ENCODE measurements around the gene HTR1E.
"Not testable (repeated sequence)": the region's sequence is repeated elsewhere in the genome, so short reads cannot be mapped to it uniquely, and the experiment has no call there.

HTR1E gene

DNA sequence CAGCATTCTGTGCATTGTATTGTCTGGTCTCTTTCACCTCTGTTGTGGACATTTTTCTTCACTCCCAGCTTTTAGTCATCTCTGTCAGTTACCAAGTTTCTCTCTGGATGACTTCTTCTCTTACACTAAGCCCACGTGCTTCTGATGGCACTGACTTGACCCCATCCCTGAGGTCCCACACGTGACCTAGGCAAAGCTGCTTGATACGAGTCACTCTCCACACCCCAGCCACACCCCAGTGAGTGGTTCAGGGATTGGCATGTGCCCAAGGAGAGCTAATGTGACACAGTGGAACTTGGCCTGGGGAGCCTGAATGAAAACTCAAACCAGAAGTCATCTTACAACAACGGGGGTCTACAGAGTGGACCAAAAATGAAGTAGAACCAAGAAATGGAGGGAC, 32.2 kb downstream of the HTR1E start:
- DNase-seq (ENCODE audit: low read depth in 2 of 2) = no peak
- H3K4me3 ChIP-seq (replicated peaks in 1 of 2; ENCODE audit: low read depth in 2 of 2, low read length in 2 of 2) = no peak overlapping the region

DNA sequence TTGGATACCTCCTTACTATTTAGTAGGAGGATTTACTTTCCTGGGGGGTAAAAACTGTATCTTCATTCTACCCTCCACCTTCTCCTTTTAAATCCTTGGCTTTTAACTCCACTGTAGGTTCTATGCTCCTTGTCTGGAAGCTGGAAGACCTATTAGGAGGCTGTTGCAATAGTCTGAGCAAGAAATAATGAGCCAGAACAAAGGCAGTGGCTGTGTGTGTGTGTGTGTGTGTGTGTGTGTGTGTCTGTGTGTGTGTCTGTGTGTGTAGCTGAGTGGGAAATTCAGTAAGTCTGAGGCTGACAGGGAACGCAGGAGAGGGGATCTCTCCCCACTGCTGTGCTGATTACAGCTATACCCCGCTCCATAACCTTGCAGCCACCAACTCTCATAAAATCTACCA, 35.8 kb downstream of the HTR1E start:
- TF ChIP-seq, protein P1, sequence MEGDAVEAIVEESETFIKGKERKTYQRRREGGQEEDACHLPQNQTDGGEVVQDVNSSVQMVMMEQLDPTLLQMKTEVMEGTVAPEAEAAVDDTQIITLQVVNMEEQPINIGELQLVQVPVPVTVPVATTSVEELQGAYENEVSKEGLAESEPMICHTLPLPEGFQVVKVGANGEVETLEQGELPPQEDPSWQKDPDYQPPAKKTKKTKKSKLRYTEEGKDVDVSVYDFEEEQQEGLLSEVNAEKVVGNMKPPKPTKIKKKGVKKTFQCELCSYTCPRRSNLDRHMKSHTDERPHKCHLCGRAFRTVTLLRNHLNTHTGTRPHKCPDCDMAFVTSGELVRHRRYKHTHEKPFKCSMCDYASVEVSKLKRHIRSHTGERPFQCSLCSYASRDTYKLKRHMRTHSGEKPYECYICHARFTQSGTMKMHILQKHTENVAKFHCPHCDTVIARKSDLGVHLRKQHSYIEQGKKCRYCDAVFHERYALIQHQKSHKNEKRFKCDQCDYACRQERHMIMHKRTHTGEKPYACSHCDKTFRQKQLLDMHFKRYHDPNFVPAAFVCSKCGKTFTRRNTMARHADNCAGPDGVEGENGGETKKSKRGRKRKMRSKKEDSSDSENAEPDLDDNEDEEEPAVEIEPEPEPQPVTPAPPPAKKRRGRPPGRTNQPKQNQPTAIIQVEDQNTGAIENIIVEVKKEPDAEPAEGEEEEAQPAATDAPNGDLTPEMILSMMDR (IDR thresholded peaks at IDR 0.05; ENCODE audit: low read depth, low read length) = no peak
- no peak overlapping the region for H3K4me3 ChIP-seq (replicated peaks in 1 of 2; ENCODE audit: low read depth in 2 of 2, low read length in 2 of 2)
- DNase-seq (ENCODE audit: low read depth in 2 of 2) = no peak

More for the DNA sequence above, 32.2 kb downstream of the HTR1E start:
- TF ChIP-seq, protein P1 (IDR thresholded peaks at IDR 0.05; ENCODE audit: low read depth, low read length) = no peak

DNA sequence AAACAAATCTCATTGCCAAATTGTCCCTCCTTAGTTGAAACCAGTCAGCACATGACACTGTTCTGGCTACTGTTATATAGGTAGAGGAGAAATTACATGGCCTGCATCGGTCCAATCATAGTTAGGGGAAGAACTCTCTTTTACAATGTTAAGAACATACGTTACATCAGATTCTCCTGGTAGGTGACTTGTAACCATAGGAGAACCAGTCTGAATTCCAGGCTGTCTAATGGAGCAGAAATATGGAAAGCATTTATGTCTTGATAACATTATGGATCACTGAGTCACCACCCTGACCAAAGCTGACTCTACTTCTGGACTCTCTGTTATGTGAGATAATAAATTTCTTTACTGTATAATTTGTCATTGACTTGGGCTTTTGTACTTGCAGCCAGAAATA, 40.9 kb downstream of the HTR1E start:
- no peak for DNase-seq (ENCODE audit: low read depth in 2 of 2)
- H3K4me3 ChIP-seq (replicated peaks in 1 of 2; ENCODE audit: low read depth in 2 of 2, low read length in 2 of 2) = no peak overlapping the region
- TF ChIP-seq, protein P1 (IDR thresholded peaks at IDR 0.05; ENCODE audit: low read depth, low read length) = no peak

DNA sequence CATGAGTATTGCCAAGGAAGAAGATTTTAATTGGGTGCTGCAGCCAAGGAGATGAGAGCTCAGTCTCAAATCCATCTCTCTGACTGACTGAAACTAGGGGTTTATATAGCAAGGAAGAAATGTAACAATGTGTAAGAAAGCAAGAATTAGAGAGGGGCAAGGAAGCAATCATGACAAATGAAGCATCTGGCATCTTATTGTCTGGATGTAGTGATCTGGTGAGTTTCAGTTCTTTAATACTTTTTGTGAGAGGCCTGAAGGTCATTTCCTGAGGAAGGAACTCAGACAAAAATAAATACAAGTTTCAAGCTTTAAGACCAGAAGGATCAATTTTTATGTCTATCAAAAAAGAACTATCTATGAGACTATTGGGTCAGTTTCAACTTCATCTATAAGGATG, 64.2 kb downstream of the HTR1E start:
- TF ChIP-seq, protein P1 (IDR thresholded peaks at IDR 0.05; ENCODE audit: low read depth, low read length) = no peak
- DNase-seq (ENCODE audit: low read depth in 2 of 2) = no peak
- no peak overlapping the region for H3K4me3 ChIP-seq (replicated peaks in 1 of 2; ENCODE audit: low read depth in 2 of 2, low read length in 2 of 2)

DNA sequence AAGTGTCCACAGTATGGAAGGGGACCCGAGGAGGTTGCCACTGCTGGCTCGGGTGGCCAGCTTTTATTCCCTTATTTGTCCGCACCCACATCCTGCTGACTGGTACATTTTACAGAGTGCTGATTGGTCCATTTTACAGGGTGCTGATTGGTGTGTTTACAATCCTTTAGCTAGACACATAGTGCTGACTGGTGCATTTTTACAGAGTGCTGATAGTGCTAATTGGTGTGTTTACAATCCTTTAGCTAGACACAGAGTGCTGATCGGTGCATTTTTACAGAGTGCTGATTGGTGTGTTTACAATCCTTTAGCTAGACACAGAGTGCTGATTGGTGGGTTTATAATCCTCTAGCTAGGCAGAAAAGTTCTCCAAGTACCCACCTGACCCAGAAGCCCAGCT, 65.1 kb downstream of the HTR1E start:
- H3K4me3 ChIP-seq (replicated peaks in 1 of 2; ENCODE audit: low read depth in 2 of 2, low read length in 2 of 2); DNase-seq (ENCODE audit: low read depth in 2 of 2): not testable (repeated sequence)

DNA sequence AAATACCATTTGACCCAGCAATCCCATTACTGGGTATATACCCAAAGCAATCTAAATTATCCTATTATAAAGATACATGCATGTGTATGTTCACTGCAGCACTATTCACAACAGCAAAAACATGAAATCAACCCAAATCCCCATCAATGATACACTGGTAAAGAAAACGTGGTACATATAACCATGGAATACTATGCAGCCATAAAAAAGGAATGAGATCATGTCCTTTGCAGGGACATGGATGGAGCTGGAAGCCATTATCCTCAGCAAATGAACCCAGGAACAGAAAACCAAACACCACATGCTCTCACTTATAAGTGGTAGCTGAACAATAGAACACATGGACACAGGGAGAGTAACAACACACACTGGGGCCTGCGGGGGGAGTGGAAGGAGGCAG, 69.2 kb downstream of the HTR1E start:
- H3K4me3 ChIP-seq (replicated peaks in 1 of 2; ENCODE audit: low read depth in 2 of 2, low read length in 2 of 2); DNase-seq (ENCODE audit: low read depth in 2 of 2): not testable (repeated sequence)

DNA sequence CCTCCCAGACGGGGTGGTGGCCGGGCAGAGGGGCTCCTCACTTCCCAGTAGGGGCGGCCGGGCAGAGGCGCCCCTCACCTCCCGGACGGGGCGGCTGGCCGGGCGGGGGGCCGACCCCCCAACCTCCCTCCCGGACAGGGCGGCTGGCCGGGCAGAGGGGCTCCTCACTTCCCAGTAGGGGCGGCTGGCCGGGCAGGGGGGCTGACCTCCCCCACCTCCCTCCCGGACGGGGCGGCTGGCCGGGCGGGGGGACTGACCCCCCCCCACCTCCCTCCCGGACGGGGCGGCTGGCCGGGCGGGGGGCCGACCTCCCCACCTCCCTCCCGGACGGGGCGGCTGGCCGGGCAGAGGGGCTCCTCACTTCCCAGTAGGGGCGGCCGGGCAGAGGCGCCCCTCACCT, 72.3 kb downstream of the HTR1E start:
- not testable (repeated sequence) for H3K4me3 ChIP-seq (replicated peaks in 1 of 2; ENCODE audit: low read depth in 2 of 2, low read length in 2 of 2); DNase-seq (ENCODE audit: low read depth in 2 of 2)

- TF ChIP-seq, protein P1 (IDR thresholded peaks at IDR 0.05; ENCODE audit: low read depth, low read length) = no peak
- no peak for DNase-seq (ENCODE audit: low read depth in 2 of 2)
- no peak overlapping the region for H3K4me3 ChIP-seq (replicated peaks in 1 of 2; ENCODE audit: low read depth in 2 of 2, low read length in 2 of 2)
These were observed 74.7 kb downstream of the HTR1E start for GRCh38 chr6:87012035-87012434.

GRCh38 chr6:87012743-87013142, 75.4 kb downstream of the HTR1E start:
- TF ChIP-seq, protein P1 (IDR thresholded peaks at IDR 0.05; ENCODE audit: low read depth, low read length) = no peak
- no peak for DNase-seq (ENCODE audit: low read depth in 2 of 2)
- no peak overlapping the region for H3K4me3 ChIP-seq (replicated peaks in 1 of 2; ENCODE audit: low read depth in 2 of 2, low read length in 2 of 2)
